ENCODE measurements around the gene KCNN3. TPM values are rescaled to one million over a fixed set of nuclear protein-coding genes. Genes with fewer than 3 reads are reported as not detected.
A peak's percentile ranks its signal among the peaks of the same experiment; 100 is the strongest.

The KCNN3 gene
- total RNA-seq, 2 experiments from 2014 or later = 0.02 to 0.04 TPM

GRCh38 chr1:154829062-154829461 is 41.0 kb downstream of the KCNN3 start:
- Mint-ChIP-seq H3K27ac (no peak overlapping the region), H3K36me3 (no peaks in the 10 kb centered on the region), H3K4me1 (no peaks in the 10 kb centered on the region), H3K4me3 (no peak overlapping the region), H3K27me3 (no peaks in the 10 kb centered on the region), H3K9me3 (no peaks in the 10 kb centered on the region)
- DNase-seq = no peak

- no peaks in the 10 kb centered on the region for H3K9me3 Mint-ChIP-seq
- H3K4me3 Mint-ChIP-seq = no peak overlapping the region
- DNase-seq = no peak
- H3K27ac Mint-ChIP-seq = no peak overlapping the region
- peaks cover 3% of the 10 kb centered on the region for H3K4me1 Mint-ChIP-seq
- H3K27me3 Mint-ChIP-seq = no peaks in the 10 kb centered on the region
- H3K36me3 Mint-ChIP-seq = no peaks in the 10 kb centered on the region
These were observed 45.7 kb downstream of the KCNN3 start for GRCh38 chr1:154824179-154825000.

GRCh38 chr1:154822717-154823116 is 47.4 kb downstream of the KCNN3 start:
- Mint-ChIP-seq H3K9me3 (no peaks in the 10 kb centered on the region), H3K27me3 (no peaks in the 10 kb centered on the region), H3K27ac (no peak overlapping the region), H3K36me3 (no peaks in the 10 kb centered on the region), H3K4me3 (no peak overlapping the region), H3K4me1 (peaks cover 6% of the 10 kb centered on the region)
- DNase-seq = no peak

DNA sequence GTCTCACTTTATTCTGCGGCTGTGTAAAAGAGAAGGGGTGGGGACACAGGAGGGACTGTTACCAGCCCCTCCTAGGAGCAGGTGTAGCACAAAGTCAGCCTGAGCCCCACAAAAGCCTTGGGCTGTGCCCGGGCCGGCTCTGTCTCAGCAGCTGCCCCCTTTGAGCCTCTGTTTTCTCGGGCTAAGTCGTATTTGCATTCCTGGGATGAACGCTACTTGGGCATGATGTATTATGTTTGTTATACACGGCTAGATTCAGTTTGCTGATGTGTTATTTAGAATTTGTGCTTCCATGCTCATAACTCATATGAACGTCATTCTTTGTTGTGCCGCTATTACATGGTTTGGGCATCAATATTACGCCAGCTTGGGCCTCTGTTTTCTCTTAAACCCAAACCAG is 47.8 kb downstream of the KCNN3 start:
- H3K27ac Mint-ChIP-seq = no peak overlapping the region
- H3K4me3 Mint-ChIP-seq = no peak overlapping the region
- no peaks in the 10 kb centered on the region for H3K36me3 Mint-ChIP-seq
- no peak for DNase-seq
- H3K27me3 Mint-ChIP-seq = no peaks in the 10 kb centered on the region
- H3K9me3 Mint-ChIP-seq = no peaks in the 10 kb centered on the region
- peaks cover 6% of the 10 kb centered on the region for H3K4me1 Mint-ChIP-seq

GRCh38 chr1:154821083-154821482 is 49.0 kb downstream of the KCNN3 start:
- H3K4me3 Mint-ChIP-seq = no peak overlapping the region

GRCh38 chr1:154820646-154821045 is 49.4 kb downstream of the KCNN3 start:
- no peak for DNase-seq
- Mint-ChIP-seq H3K27ac (no peak overlapping the region), H3K4me3 (no peak overlapping the region), H3K27me3 (no peaks in the 10 kb centered on the region), H3K4me1 (peaks cover 6% of the 10 kb centered on the region), H3K36me3 (no peaks in the 10 kb centered on the region), H3K9me3 (no peaks in the 10 kb centered on the region)

More at GRCh38 chr1:154821083-154821482, 49.0 kb downstream of the KCNN3 start:
- Mint-ChIP-seq H3K4me1 (peaks cover 6% of the 10 kb centered on the region), H3K27ac (no peak overlapping the region), H3K36me3 (no peaks in the 10 kb centered on the region), H3K27me3 (no peaks in the 10 kb centered on the region), H3K9me3 (no peaks in the 10 kb centered on the region)
- no peak for DNase-seq

GRCh38 chr1:154819628-154820590 is 50.2 kb downstream of the KCNN3 start:
- H3K4me3 Mint-ChIP-seq = no peak overlapping the region
- H3K27ac Mint-ChIP-seq = no peak overlapping the region

DNA sequence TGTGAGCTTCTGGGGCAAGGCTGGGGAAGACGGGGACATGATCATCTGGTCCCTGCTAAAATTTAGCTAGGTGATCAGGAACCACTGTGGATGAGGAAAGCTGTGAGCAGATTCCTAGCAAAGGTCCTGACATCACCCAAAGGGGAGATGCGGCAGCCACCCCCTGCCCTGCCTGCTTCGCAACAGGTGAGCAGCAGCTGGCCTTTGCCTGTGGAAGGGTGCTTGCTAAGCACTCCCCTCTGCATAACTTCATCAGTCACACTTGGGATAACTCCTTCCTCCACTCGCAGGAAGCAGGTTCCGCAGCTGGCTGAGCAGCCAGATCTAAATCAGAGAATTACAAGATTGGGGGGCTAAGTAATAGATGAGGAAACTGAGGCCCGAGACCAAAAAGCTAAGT is 51.2 kb downstream of the KCNN3 start:
- DNase-seq = no peak
- Mint-ChIP-seq H3K4me1 (peaks cover 6% of the 10 kb centered on the region), H3K27me3 (no peaks in the 10 kb centered on the region), H3K36me3 (no peaks in the 10 kb centered on the region), H3K4me3 (no peak overlapping the region), H3K27ac (no peak overlapping the region), H3K9me3 (no peaks in the 10 kb centered on the region)

More at GRCh38 chr1:154819628-154820590, 50.2 kb downstream of the KCNN3 start:
- Mint-ChIP-seq H3K4me1 (peaks cover 6% of the 10 kb centered on the region), H3K9me3 (no peaks in the 10 kb centered on the region), H3K27me3 (no peaks in the 10 kb centered on the region), H3K36me3 (no peaks in the 10 kb centered on the region)
- DNase-seq = peak; percentile 16

GRCh38 chr1:154816937-154817336 is 53.1 kb downstream of the KCNN3 start:
- no peak overlapping the region for H3K4me3 Mint-ChIP-seq
- no peaks in the 10 kb centered on the region for H3K9me3 Mint-ChIP-seq
- DNase-seq = no peak
- H3K4me1 Mint-ChIP-seq = peaks cover 6% of the 10 kb centered on the region
- H3K27me3 Mint-ChIP-seq = no peaks in the 10 kb centered on the region
- no peak overlapping the region for H3K27ac Mint-ChIP-seq
- H3K36me3 Mint-ChIP-seq = no peaks in the 10 kb centered on the region

- Mint-ChIP-seq H3K9me3 (no peaks in the 10 kb centered on the region), H3K36me3 (no peaks in the 10 kb centered on the region), H3K27ac (no peak overlapping the region), H3K27me3 (no peaks in the 10 kb centered on the region), H3K4me3 (no peak overlapping the region), H3K4me1 (peaks cover 6% of the 10 kb centered on the region)
- no peak for DNase-seq
These were observed 53.7 kb downstream of the KCNN3 start for GRCh38 chr1:154816369-154816768.

GRCh38 chr1:154813846-154814505 is 56.1 kb downstream of the KCNN3 start:
- Mint-ChIP-seq H3K4me3 (no peak overlapping the region), H3K9me3 (no peaks in the 10 kb centered on the region), H3K36me3 (no peaks in the 10 kb centered on the region), H3K4me1 (peaks cover 14% of the 10 kb centered on the region), H3K27ac (no peak overlapping the region), H3K27me3 (no peaks in the 10 kb centered on the region)
- DNase-seq = no peak

GRCh38 chr1:154813300-154813816 is 56.7 kb downstream of the KCNN3 start:
- no peaks in the 10 kb centered on the region for H3K9me3 Mint-ChIP-seq
- H3K4me1 Mint-ChIP-seq = peaks cover 15% of the 10 kb centered on the region
- no peak for DNase-seq
- H3K27me3 Mint-ChIP-seq = no peaks in the 10 kb centered on the region
- H3K27ac Mint-ChIP-seq = no peak overlapping the region
- H3K4me3 Mint-ChIP-seq = no peak overlapping the region
- no peaks in the 10 kb centered on the region for H3K36me3 Mint-ChIP-seq

GRCh38 chr1:154812877-154813276 is 57.2 kb downstream of the KCNN3 start:
- no peak overlapping the region for H3K27ac Mint-ChIP-seq
- no peak overlapping the region for H3K4me3 Mint-ChIP-seq
- DNase-seq = no peak
- peaks cover 15% of the 10 kb centered on the region for H3K4me1 Mint-ChIP-seq
- no peaks in the 10 kb centered on the region for H3K36me3 Mint-ChIP-seq
- H3K9me3 Mint-ChIP-seq = no peaks in the 10 kb centered on the region
- H3K27me3 Mint-ChIP-seq = no peaks in the 10 kb centered on the region

- H3K4me1 Mint-ChIP-seq = peaks cover 19% of the 10 kb centered on the region
- no peaks in the 10 kb centered on the region for H3K27me3 Mint-ChIP-seq
- H3K36me3 Mint-ChIP-seq = no peaks in the 10 kb centered on the region
- H3K9me3 Mint-ChIP-seq = no peaks in the 10 kb centered on the region
- no peak for DNase-seq
- H3K4me3 Mint-ChIP-seq = no peak overlapping the region
- H3K27ac Mint-ChIP-seq = no peak overlapping the region
These were observed 59.5 kb downstream of the KCNN3 start for GRCh38 chr1:154810571-154810970.
